Adrenal gland (tissue), 12 donors: Measurements from ENCODE around the gene CMIP. TPM values are rescaled to one million over a fixed set of nuclear protein-coding genes. Genes with fewer than 3 reads are reported as not detected.
"Not testable (repeated sequence)": the region's sequence is repeated elsewhere in the genome, so short reads cannot be mapped to it uniquely, and the experiment has no call there.

Source experiments
- DNase-seq, 7 donors: peaks; one replicate each; pipeline ENCODE4 v3.0.0-alpha.2; 2019 to 2020
- H3K27ac ChIP-seq, 5 donors: fragments of 200-600 bp; sonication (generic) in 4 of 5; 1 replicate in 3 of 5; 2 replicates in 2 of 5; pipeline versions ENCODE4 v1.5.1 to v1.8.0; 2016 to 2020; ENCODE audit warnings: mild to moderate bottlenecking in 1 of 5
- H3K27me3 ChIP-seq: fragments of 200-600 bp; 2 replicates; pipeline ENCODE4 v1.8.0; 2021
- H3K36me3 ChIP-seq, 2 donors: fragments of 200-600 bp; replicated peaks in 1 of 2; 1 replicate in 1 of 2; 2 replicates in 1 of 2; pipeline versions ENCODE4 v1.5.1 to v1.8.0; 2018 to 2022
- H3K4me1 ChIP-seq, 2 donors: fragments of 200-600 bp; replicated peaks in 1 of 2; 1 replicate in 1 of 2; 2 replicates in 1 of 2; pipeline versions ENCODE4 v1.5.1 to v1.8.0; 2018 to 2021
- H3K4me3 ChIP-seq, 4 donors: fragments of 200-600 bp; sonication (generic) in 3 of 4; one replicate each; pipeline ENCODE4 v1.5.1; 2016 to 2018
- H3K9me3 ChIP-seq, 3 donors: fragments of 200-600 bp; sonication (generic) in 1 of 3; replicated peaks in 1 of 3; 1 replicate in 2 of 3; 2 replicates in 1 of 3; pipeline versions ENCODE4 v1.5.1 to v1.8.0; 2016 to 2021
- CTCF ChIP-seq, 6 experiments: fragments of 450-650 bp in 4 of 6; fragments of 200-600 bp in 2 of 6; sonication (generic) in 1 of 6; IDR thresholded peaks; 1 replicate in 5 of 6; 2 replicates in 1 of 6; pipeline versions ENCODE4 v1.5.1 to v1.8.0; 2016 to 2021; ENCODE audit warnings: antibody characterized with exemption in 6 of 6, mild to moderate bottlenecking in 2 of 6, moderate library complexity in 1 of 6
- POLR2A ChIP-seq, 2 donors: fragments of 450-650 bp; IDR thresholded peaks; one replicate each; pipeline ENCODE4 v1.6.1; 2017; ENCODE audit warnings: antibody characterized with exemption in 2 of 2, mild to moderate bottlenecking in 2 of 2, moderate library complexity in 1 of 2
- WGBS, 4 donors: extraction: QIAGEN DNeasy Blood & Tissue Kit in 2 of 4; methylation state at CpG; one replicate each; pipeline versions ENCODE4 v1.1.5 to v1.1.7; 2013 to 2017; 5-methylcytosine and 5-hydroxymethylcytosine counted together
- intact Hi-C, 2 donors: fragments of 100-400 bp; cut with DNase I; formaldehyde crosslinking; loops; one replicate each; pipeline versions ENCODE4 v1.14.1 to v1.15.0; 2022 to 2023
- polyA plus RNA-seq, 3 donors: library from polyadenylated mRNA; stranded (reverse); fragments of 200-250 nt in 2 of 3; fragments of 350-450 nt in 1 of 3; fragmentation: Illumina TruSeq in 1 of 3; extraction: RNeasy Lipid Tissue Mini Kit (QIAGEN cat#74804) in 1 of 3; gene quantifications; one replicate each; pipeline ENCODE4 v1.2.3, GENCODE V29; 2013 to 2014
- total RNA-seq, 9 donors: library from RNA; depleted of rRNA in 4 of 9; stranded (reverse); fragments of >200 nt in 4 of 9; fragments of 120-200 nt in 1 of 9; fragmentation: NEBNext Ultra II Directional in 1 of 9; extraction: Animal tissue kit (Norgen Biotek cat#: 25700) in 1 of 9; gene quantifications; one replicate each; pipeline versions ENCODE4 v1.1.0 to v1.2.4, GENCODE V29; 2013 to 2023
- donor health status: healthy with polysubstance abuse.
- donor health status: Bipolar disorder and iron deficiency.
- donor health status: DM: yes; HTN: yes; CAD: no.
- donor health status: DM: no; HTN: no; CAD: no.
- donor health status: DM: no; HTN: no; CAD: no.
- donor health status: DM: yes; HTN: yes; CAD: no.

CMIP gene
- total and polyA plus RNA-seq, 12 donors, result 8.1 to 87.9 (median 42.5) TPM

- intact Hi-C loops, result no loop called here
- Histone ChIP-seq H3K27ac (no peak overlapping the region), H3K27me3 (no peaks in the 10 kb centered on the region), H3K4me3 (no peak overlapping the region), H3K4me1 (no peaks in the 10 kb centered on the region), H3K36me3 (no peaks in the 10 kb centered on the region), H3K9me3 (no peaks in the 10 kb centered on the region)
- TF ChIP-seq POLR2A (IDR thresholded peaks at IDR 0.05) (no peak), CTCF (IDR thresholded peaks at IDR 0.05) (no peak)
- no peak for DNase-seq
- 86 to 91% (median 90%) methylated on average over 11 of the region's 11 CpGs for WGBS, 4 donors
These were observed 23.1 kb upstream of the CMIP start for GRCh38 chr16:81421536-81421935.

- intact Hi-C loops, DNase-seq, H3K27ac ChIP-seq, H3K36me3 ChIP-seq, H3K9me3 ChIP-seq, H3K4me1 ChIP-seq, H3K4me3 ChIP-seq, H3K27me3 ChIP-seq: not testable (repeated sequence)
- WGBS, 4 donors, result 87 to 97% (median 92%) methylated on average over 6 to 7 of the region's 7 CpGs
These were observed 22.5 kb upstream of the CMIP start for GRCh38 chr16:81422153-81422552.

DNA sequence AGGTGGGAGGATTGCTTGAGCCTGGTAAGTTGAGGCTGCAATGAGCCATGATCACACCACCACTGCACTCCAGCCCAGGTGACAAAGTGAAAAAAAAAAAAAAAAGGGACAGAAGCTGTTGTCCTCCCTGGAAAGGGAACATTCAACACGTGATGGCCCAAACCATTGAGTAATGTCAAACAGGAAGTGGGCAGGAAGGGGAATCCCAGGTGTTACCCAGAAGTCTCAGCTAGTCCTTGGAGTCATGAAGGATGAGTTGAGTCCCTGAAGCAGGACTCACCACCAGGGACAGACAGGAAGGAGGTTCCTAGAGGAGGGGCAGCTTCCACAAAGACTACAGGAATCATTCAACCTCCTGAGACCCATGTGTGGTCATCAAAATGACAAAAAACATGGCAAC is 19.8 kb upstream of the CMIP start:
- no peak overlapping the region for H3K27ac ChIP-seq
- intact Hi-C loops, result no loop called here
- H3K27me3 ChIP-seq, result no peaks in the 10 kb centered on the region
- no peak overlapping the region for H3K4me3 ChIP-seq
- H3K36me3 ChIP-seq, result no peaks in the 10 kb centered on the region
- H3K4me1 ChIP-seq, result no peaks in the 10 kb centered on the region
- WGBS, 4 donors, result 16 to 35% (median 25%) methylated on average over 1 of the region's 1 CpG
- DNase-seq, result no peak
- H3K9me3 ChIP-seq, result no peaks in the 10 kb centered on the region
- no peak for TF ChIP-seq CTCF (IDR thresholded peaks at IDR 0.05)
- TF ChIP-seq POLR2A (IDR thresholded peaks at IDR 0.05), result no peak

- TF ChIP-seq CTCF (IDR thresholded peaks at IDR 0.05) (no peak), POLR2A (IDR thresholded peaks at IDR 0.05) (no peak)
- WGBS, 4 donors, result 75 to 85% (median 79%) methylated on average over 6 of the region's 6 CpGs
- Histone ChIP-seq H3K4me3 (no peak overlapping the region), H3K27ac (no peak overlapping the region), H3K36me3 (no peaks in the 10 kb centered on the region), H3K27me3 (no peaks in the 10 kb centered on the region), H3K9me3 (no peaks in the 10 kb centered on the region), H3K4me1 (peaks cover 6 to 13% of the 10 kb centered on the region in 2 donors)
- no peak for DNase-seq
- intact Hi-C loops, result no loop called here
These were observed 17.4 kb upstream of the CMIP start for GRCh38 chr16:81427219-81427618.

GRCh38 chr16:81429045-81429521 is 15.5 kb upstream of the CMIP start:
- Histone ChIP-seq H3K4me1 (peaks cover 6 to 13% of the 10 kb centered on the region in 2 donors), H3K4me3 (no peak overlapping the region), H3K27ac (no peak overlapping the region), H3K27me3 (no peaks in the 10 kb centered on the region), H3K9me3 (no peaks in the 10 kb centered on the region), H3K36me3 (no peaks in the 10 kb centered on the region)
- 39 to 48% (median 44%) methylated on average over 3 of the region's 3 CpGs for WGBS, 4 donors
- no peak for TF ChIP-seq POLR2A (IDR thresholded peaks at IDR 0.05)
- TF ChIP-seq CTCF (IDR thresholded peaks at IDR 0.05), result peak; percentile 53 to 68 (median 62)
- peak; percentile 59 to 84 (median 78) for DNase-seq
- intact Hi-C loops, result no loop called here
